NCI-H1436 (cell line): ENCODE measurements around the gene KHDC3L.
"Not testable (repeated sequence)": the region's sequence is repeated elsewhere in the genome, so short reads cannot be mapped to it uniquely, and the experiment has no call there.

Experiments
- DNase-seq: peaks from one replicate; lab custom pipeline; 2025; lab: John Stamatoyannopoulos, UW

KHDC3L gene

GRCh38 chr6:73369563-73369962, 7.1 kb downstream of the KHDC3L start, which contains the start of gene OOEP:
Gene OOEP (minus strand): TSS chr6:73369897. CDS start chr6:73369792, 105 bp downstream.
- DNase-seq = no peak

- no peak for DNase-seq
Observed at GRCh38 chr6:73371984-73372383, 9.5 kb downstream of the KHDC3L start.

- DNase-seq = no peak
Observed at GRCh38 chr6:73372516-73372915, 10.1 kb downstream of the KHDC3L start.

- no peak for DNase-seq
Observed at GRCh38 chr6:73375216-73375615, 12.8 kb downstream of the KHDC3L start.

GRCh38 chr6:73377225-73377624, 14.8 kb downstream of the KHDC3L start:
- no peak for DNase-seq

GRCh38 chr6:73381531-73381930, 19.1 kb downstream of the KHDC3L start:
- not testable (repeated sequence) for DNase-seq

GRCh38 chr6:73382462-73383113, 20.1 kb downstream of the KHDC3L start:
- no peak for DNase-seq

- DNase-seq = no peak
Observed at GRCh38 chr6:73388433-73388799, 26.0 kb downstream of the KHDC3L start.

GRCh38 chr6:73388800-73389512, 26.5 kb downstream of the KHDC3L start:
- no peak for DNase-seq

- no peak for DNase-seq
Observed at GRCh38 chr6:73389854-73390253, 27.4 kb downstream of the KHDC3L start.

- no peak for DNase-seq
Observed at GRCh38 chr6:73391675-73392074, 29.2 kb downstream of the KHDC3L start.

- not testable (repeated sequence) for DNase-seq
Observed at GRCh38 chr6:73392188-73392587, 29.7 kb downstream of the KHDC3L start.

GRCh38 chr6:73393278-73393677, 30.8 kb downstream of the KHDC3L start:
- DNase-seq = no peak

- no peak for DNase-seq
Observed at GRCh38 chr6:73394577-73395354, 32.3 kb downstream of the KHDC3L start, which contains the start of gene DDX43. Gene DDX43 (plus strand): TSS chr6:73394828. CDS start chr6:73394906, 78 bp downstream.

- no peak for DNase-seq
Observed at GRCh38 chr6:73395875-73396274, 33.4 kb downstream of the KHDC3L start.

GRCh38 chr6:73400656-73401055, 38.2 kb downstream of the KHDC3L start:
- no peak for DNase-seq

- DNase-seq = no peak
Observed at GRCh38 chr6:73409395-73409794, 46.9 kb downstream of the KHDC3L start.

- no peak for DNase-seq
Observed at GRCh38 chr6:73413102-73413501, 50.6 kb downstream of the KHDC3L start.
